WTC11 (cell line): ENCODE data around the gene NTSR1. TPM values are rescaled to one million over a fixed set of nuclear protein-coding genes. Genes with fewer than 3 reads are reported as not detected.
A peak's percentile ranks its signal among the peaks of the same experiment; 100 is the strongest.

Experiments
- ATAC-seq: fragments of 200-7000 bp; cut with Tn5 transposase; 2 replicates; pipeline ENCODE4 v1.10.0; 2021; ENCODE audit warnings: mild to moderate bottlenecking, moderate library complexity
- CTCF ChIA-PET: fragments of 300-600 bp; sonication (Branson Sonifier 250); formaldehyde crosslinking; loops from one replicate; lab custom pipeline; 2021; ENCODE audit warnings: antibody characterized with exemption; lab: Charles Lee
- POLR2A ChIA-PET: fragments of 350-600 bp; sonication (Branson Sonifier 250); formaldehyde crosslinking; loops from one replicate; lab custom pipeline; 2021; ENCODE audit warnings: antibody characterized with exemption; lab: Charles Lee
- DNase-seq: peaks from one replicate; pipeline ENCODE4 v3.0.0; 2021; ENCODE audit warnings: low spot score
- H3K27ac Mint-ChIP-seq: 2 replicates; pipeline ENCODE4 v1.8.0; 2021; ENCODE audit warnings: mixed read lengths
- H3K27me3 Mint-ChIP-seq: 2 replicates; pipeline ENCODE4 v1.8.0; 2021; ENCODE audit warnings: low read depth, mild to moderate bottlenecking, moderate library complexity, mixed read lengths
- H3K36me3 Mint-ChIP-seq: 2 replicates; pipeline ENCODE4 v1.8.0; 2021; ENCODE audit warnings: mixed read lengths
- H3K4me1 Mint-ChIP-seq: 2 replicates; pipeline ENCODE4 v1.8.0; 2022; ENCODE audit warnings: mixed read lengths
- H3K4me3 Mint-ChIP-seq: 2 replicates; pipeline ENCODE4 v1.8.0; 2021; ENCODE audit warnings: mild to moderate bottlenecking, moderate library complexity, mixed read lengths
- H3K9me3 Mint-ChIP-seq: 2 replicates; pipeline ENCODE4 v1.8.0; 2021; ENCODE audit warnings: mixed read lengths
- ELF4 ChIP-seq: sonication (generic); formaldehyde crosslinking; IDR thresholded peaks from 2 replicates; pipeline ENCODE4 v1.8.1; 2022; ENCODE audit warnings: low read depth, mild to moderate bottlenecking, moderate library complexity, missing genetic modification reagents
- ETV6 ChIP-seq: sonication (generic); formaldehyde crosslinking; IDR thresholded peaks from 2 replicates; pipeline ENCODE4 v1.8.1; 2022; ENCODE audit warnings: mild to moderate bottlenecking, missing genetic modification reagents
- FOXK1 ChIP-seq: sonication (generic); formaldehyde crosslinking; IDR thresholded peaks from 2 replicates; pipeline ENCODE4 v1.8.0; 2022; ENCODE audit warnings: mild to moderate bottlenecking, moderate library complexity, missing genetic modification reagents
- NFYB ChIP-seq: sonication (generic); formaldehyde crosslinking; conservative IDR thresholded peaks from 2 replicates; pipeline ENCODE4 v1.8.0; 2022; ENCODE audit warnings: low read depth, missing genetic modification reagents
- OVOL2 ChIP-seq: fragments of 250-450 bp; sonication (Bioruptor Pico); IDR thresholded peaks from 2 replicates; pipeline ENCODE4 v1.9.0; 2021; ENCODE audit warnings: mild to moderate bottlenecking, borderline replicate concordance
- TEAD4 ChIP-seq: sonication (generic); formaldehyde crosslinking; IDR thresholded peaks from 2 replicates; pipeline ENCODE4 v1.8.0; 2022; ENCODE audit warnings: mild to moderate bottlenecking, missing genetic modification reagents
- total RNA-seq: library from RNA; stranded (reverse); gene quantifications from 3 replicates; pipeline ENCODE4 v1.2.3, GENCODE V29; 2021
- TF ChIP-seq, protein P1 (sequence below): sonication (generic); formaldehyde crosslinking; IDR thresholded peaks from 2 replicates; pipeline ENCODE4 v1.8.1; 2023; ENCODE audit warnings: mild to moderate bottlenecking, missing genetic modification reagents, borderline replicate concordance
- TF ChIP-seq, protein P2 (sequence below): sonication (generic); formaldehyde crosslinking; IDR thresholded peaks from 2 replicates; pipeline ENCODE4 v1.8.0; 2022; ENCODE audit warnings: mild to moderate bottlenecking, missing genetic modification reagents
- TF ChIP-seq, protein P3 (sequence below): sonication (generic); formaldehyde crosslinking; IDR thresholded peaks from 2 replicates; pipeline ENCODE4 v1.8.0; 2022; ENCODE audit warnings: missing genetic modification reagents
- TF ChIP-seq, protein P4 (sequence below): sonication (generic); formaldehyde crosslinking; conservative IDR thresholded peaks from 2 replicates; pipeline ENCODE4 v1.8.1; 2023; ENCODE audit warnings: mild to moderate bottlenecking, low read depth, missing genetic modification reagents, moderate library complexity
- TF ChIP-seq, protein P5 (sequence below): sonication (generic); formaldehyde crosslinking; IDR thresholded peaks from 2 replicates; pipeline ENCODE4 v1.8.0; 2022; ENCODE audit warnings: mild to moderate bottlenecking, missing genetic modification reagents

The NTSR1 gene
- total RNA-seq, 1 experiment from 2014 or later, result 0.63 TPM

DNA sequence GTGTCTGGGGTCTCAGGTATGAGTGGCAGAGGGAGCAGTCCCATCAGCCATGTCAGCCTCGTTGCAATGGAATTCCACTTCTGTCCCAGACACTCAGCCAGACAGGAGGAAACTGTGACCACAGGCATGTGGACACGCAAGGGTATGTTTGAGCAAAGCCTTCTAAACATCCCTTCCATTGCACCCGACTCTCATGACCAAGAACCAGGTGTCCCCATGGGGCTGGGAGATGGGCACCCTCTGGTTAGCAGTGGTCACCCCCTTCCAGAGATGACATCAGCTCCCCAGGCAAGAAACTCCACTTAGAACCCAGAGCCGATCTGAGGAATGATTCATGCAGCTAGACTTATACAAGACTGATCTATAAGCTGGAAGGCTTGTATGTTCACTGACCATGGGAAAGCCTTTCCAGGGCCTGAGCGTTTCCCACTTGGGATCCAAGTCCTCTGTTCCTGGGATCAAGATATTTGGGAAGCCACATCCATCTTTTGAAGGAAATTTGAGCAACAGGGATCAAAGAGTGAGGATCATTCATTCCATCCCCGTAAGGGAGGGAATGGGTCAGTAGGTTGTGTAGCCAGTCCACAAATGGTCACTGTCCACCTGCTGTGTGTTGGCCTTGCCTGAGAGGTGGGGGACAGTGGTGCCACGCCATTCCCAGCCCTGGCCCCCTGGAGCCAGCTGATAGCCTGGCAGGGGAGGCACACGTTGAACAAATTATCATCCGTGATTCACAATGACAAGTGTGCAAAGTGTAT, 83.7 kb downstream of the NTSR1 start:
- DNase-seq, result no peak
- POLR2A ChIA-PET, result no interaction called here

DNA sequence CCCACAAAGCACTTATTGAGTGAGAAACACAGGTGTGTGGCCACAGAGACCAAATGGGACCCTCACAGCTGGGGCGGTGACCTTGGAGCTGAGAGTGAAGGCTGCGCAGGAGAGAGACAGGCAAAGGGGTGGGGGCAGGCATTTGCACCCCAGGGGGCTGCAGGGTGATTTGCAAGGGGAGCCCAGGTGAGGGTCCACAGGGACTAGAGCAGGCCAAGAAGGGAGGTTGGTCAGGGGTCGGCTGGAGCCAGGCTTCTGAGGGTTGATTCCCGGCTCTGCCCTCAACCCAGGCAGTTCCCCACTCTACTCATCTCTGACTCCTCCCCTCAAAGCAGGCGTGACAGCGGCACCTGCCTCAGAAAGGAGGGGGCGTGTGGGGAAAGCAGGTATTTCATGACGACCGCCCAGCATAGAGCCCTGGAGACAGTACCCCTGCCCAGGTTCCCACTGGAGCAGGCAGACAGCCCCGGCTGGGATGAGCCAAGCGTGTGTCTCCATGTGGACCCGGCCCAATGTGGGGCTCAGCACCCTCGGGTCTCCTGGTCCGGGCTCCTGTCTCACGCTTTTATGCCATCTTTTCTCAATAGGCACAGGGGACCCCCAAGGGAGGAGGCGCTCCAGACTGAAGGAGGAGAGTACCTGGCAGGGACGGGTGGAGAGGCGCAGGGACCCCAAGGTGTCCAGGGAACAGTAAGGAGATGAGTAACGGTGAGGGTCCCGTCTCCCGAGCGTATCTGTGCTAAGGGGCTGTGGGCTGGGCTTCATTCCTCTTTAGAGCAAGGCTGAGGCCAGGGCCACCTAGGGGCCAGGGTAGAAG, 84.5 kb downstream of the NTSR1 start:
- Mint-ChIP-seq H3K4me3 (peak overlapping the region; percentile 55), H3K4me1 (peaks cover 16% of the 10 kb centered on the region), H3K27ac (no peak overlapping the region; the same call in 1 of the 2 replicates), H3K27me3 (peaks cover 19% of the 10 kb centered on the region), H3K36me3 (peaks cover 1% of the 10 kb centered on the region), H3K9me3 (no peaks in the 10 kb centered on the region)
- DNase-seq (no peak), ATAC-seq (no peak)
- POLR2A ChIA-PET, result no interaction called here
- TF ChIP-seq, protein P1, sequence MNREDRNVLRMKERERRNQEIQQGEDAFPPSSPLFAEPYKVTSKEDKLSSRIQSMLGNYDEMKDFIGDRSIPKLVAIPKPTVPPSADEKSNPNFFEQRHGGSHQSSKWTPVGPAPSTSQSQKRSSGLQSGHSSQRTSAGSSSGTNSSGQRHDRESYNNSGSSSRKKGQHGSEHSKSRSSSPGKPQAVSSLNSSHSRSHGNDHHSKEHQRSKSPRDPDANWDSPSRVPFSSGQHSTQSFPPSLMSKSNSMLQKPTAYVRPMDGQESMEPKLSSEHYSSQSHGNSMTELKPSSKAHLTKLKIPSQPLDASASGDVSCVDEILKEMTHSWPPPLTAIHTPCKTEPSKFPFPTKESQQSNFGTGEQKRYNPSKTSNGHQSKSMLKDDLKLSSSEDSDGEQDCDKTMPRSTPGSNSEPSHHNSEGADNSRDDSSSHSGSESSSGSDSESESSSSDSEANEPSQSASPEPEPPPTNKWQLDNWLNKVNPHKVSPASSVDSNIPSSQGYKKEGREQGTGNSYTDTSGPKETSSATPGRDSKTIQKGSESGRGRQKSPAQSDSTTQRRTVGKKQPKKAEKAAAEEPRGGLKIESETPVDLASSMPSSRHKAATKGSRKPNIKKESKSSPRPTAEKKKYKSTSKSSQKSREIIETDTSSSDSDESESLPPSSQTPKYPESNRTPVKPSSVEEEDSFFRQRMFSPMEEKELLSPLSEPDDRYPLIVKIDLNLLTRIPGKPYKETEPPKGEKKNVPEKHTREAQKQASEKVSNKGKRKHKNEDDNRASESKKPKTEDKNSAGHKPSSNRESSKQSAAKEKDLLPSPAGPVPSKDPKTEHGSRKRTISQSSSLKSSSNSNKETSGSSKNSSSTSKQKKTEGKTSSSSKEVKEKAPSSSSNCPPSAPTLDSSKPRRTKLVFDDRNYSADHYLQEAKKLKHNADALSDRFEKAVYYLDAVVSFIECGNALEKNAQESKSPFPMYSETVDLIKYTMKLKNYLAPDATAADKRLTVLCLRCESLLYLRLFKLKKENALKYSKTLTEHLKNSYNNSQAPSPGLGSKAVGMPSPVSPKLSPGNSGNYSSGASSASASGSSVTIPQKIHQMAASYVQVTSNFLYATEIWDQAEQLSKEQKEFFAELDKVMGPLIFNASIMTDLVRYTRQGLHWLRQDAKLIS (CRISPR knock-in tag), result no peak
- TF ChIP-seq TEAD4 (CRISPR knock-in tag) (no peak), OVOL2 (CRISPR knock-in tag) (no peak)
- TF ChIP-seq, protein P2, sequence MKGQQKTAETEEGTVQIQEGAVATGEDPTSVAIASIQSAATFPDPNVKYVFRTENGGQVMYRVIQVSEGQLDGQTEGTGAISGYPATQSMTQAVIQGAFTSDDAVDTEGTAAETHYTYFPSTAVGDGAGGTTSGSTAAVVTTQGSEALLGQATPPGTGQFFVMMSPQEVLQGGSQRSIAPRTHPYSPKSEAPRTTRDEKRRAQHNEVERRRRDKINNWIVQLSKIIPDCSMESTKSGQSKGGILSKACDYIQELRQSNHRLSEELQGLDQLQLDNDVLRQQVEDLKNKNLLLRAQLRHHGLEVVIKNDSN (CRISPR knock-in tag), result 0 out of 2 replicates have a peak, but pooled peaks have one; percentile 34
- CTCF ChIA-PET, result interaction anchor here (1.2 to 2.7 kb wide), 15 partner anchors 11 to 411 kb away, joined by 3 to 38 read pairs (median 10); partner anchors contain the start of genes COL9A3, NTSR1, RBBP8NL and TCFL5

More for the DNA sequence above, 83.7 kb downstream of the NTSR1 start:
- Mint-ChIP-seq H3K27me3 (peaks cover 19% of the 10 kb centered on the region), H3K4me3 (no peak overlapping the region; the same call in 1 of the 2 replicates), H3K36me3 (no peaks in the 10 kb centered on the region), H3K27ac (no peak overlapping the region), H3K4me1 (peaks cover 16% of the 10 kb centered on the region), H3K9me3 (no peaks in the 10 kb centered on the region)
- CTCF ChIA-PET, result interaction anchor here (1.4 to 3.2 kb wide), 26 partner anchors 10 to 311 kb away, joined by 3 to 38 read pairs (median 10); partner anchors contain the start of genes COL9A3 and NTSR1
- TF ChIP-seq, protein P3, sequence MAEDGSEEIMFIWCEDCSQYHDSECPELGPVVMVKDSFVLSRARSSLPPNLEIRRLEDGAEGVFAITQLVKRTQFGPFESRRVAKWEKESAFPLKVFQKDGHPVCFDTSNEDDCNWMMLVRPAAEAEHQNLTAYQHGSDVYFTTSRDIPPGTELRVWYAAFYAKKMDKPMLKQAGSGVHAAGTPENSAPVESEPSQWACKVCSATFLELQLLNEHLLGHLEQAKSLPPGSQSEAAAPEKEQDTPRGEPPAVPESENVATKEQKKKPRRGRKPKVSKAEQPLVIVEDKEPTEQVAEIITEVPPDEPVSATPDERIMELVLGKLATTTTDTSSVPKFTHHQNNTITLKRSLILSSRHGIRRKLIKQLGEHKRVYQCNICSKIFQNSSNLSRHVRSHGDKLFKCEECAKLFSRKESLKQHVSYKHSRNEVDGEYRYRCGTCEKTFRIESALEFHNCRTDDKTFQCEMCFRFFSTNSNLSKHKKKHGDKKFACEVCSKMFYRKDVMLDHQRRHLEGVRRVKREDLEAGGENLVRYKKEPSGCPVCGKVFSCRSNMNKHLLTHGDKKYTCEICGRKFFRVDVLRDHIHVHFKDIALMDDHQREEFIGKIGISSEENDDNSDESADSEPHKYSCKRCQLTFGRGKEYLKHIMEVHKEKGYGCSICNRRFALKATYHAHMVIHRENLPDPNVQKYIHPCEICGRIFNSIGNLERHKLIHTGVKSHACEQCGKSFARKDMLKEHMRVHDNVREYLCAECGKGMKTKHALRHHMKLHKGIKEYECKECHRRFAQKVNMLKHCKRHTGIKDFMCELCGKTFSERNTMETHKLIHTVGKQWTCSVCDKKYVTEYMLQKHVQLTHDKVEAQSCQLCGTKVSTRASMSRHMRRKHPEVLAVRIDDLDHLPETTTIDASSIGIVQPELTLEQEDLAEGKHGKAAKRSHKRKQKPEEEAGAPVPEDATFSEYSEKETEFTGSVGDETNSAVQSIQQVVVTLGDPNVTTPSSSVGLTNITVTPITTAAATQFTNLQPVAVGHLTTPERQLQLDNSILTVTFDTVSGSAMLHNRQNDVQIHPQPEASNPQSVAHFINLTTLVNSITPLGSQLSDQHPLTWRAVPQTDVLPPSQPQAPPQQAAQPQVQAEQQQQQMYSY (CRISPR knock-in tag), result no peak
- TF ChIP-seq ELF4 (CRISPR knock-in tag) (no peak), ETV6 (CRISPR knock-in tag) (no peak), NFYB (no peak), FOXK1 (CRISPR knock-in tag) (no peak)
- TF ChIP-seq, protein P4, sequence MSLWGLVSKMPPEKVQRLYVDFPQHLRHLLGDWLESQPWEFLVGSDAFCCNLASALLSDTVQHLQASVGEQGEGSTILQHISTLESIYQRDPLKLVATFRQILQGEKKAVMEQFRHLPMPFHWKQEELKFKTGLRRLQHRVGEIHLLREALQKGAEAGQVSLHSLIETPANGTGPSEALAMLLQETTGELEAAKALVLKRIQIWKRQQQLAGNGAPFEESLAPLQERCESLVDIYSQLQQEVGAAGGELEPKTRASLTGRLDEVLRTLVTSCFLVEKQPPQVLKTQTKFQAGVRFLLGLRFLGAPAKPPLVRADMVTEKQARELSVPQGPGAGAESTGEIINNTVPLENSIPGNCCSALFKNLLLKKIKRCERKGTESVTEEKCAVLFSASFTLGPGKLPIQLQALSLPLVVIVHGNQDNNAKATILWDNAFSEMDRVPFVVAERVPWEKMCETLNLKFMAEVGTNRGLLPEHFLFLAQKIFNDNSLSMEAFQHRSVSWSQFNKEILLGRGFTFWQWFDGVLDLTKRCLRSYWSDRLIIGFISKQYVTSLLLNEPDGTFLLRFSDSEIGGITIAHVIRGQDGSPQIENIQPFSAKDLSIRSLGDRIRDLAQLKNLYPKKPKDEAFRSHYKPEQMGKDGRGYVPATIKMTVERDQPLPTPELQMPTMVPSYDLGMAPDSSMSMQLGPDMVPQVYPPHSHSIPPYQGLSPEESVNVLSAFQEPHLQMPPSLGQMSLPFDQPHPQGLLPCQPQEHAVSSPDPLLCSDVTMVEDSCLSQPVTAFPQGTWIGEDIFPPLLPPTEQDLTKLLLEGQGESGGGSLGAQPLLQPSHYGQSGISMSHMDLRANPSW (CRISPR knock-in tag), result no peak
- TF ChIP-seq, protein P5, sequence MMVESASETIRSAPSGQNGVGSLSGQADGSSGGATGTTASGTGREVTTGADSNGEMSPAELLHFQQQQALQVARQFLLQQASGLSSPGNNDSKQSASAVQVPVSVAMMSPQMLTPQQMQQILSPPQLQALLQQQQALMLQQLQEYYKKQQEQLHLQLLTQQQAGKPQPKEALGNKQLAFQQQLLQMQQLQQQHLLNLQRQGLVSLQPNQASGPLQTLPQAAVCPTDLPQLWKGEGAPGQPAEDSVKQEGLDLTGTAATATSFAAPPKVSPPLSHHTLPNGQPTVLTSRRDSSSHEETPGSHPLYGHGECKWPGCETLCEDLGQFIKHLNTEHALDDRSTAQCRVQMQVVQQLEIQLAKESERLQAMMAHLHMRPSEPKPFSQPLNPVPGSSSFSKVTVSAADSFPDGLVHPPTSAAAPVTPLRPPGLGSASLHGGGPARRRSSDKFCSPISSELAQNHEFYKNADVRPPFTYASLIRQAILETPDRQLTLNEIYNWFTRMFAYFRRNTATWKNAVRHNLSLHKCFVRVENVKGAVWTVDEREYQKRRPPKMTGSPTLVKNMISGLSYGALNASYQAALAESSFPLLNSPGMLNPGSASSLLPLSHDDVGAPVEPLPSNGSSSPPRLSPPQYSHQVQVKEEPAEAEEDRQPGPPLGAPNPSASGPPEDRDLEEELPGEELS (CRISPR knock-in tag), result no peak
- ATAC-seq, result no peak
